ENCODE measurements around the gene ANKRD28.

DNA sequence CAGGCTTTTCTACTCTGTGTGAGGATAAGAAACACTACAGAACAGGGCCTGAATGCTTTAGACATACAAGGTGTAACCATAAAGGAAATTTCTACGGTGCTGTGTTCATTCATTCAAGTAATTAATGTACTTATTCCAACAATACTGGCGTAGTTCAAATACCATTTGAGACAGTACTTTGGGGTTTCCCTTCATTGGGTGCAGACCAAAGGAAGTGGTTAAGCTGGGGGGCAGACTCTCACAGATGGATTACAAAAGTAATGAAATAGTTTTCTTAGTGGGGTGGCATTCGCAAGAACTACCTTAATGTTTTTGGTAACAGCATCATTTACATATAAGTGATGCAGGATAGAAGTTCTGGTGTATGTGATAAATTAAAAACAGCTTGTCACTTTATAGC lies 130.3 kb downstream of the ANKRD28 start:
- TF ChIP-seq ZNF282 (IDR thresholded peaks at IDR 0.05; ENCODE audit: partially characterized antibody) = no peak
- no peak for TF ChIP-seq POLR2A (IDR thresholded peaks at IDR 0.05; ENCODE audit: insufficient read depth in 1 of 2, low read depth in 2 of 2, low read length in 2 of 2)
- no peak for TF ChIP-seq NRL (CRISPR knock-in tag; IDR thresholded peaks at IDR 0.05; ENCODE audit: borderline replicate concordance)
- TF ChIP-seq, protein P1, sequence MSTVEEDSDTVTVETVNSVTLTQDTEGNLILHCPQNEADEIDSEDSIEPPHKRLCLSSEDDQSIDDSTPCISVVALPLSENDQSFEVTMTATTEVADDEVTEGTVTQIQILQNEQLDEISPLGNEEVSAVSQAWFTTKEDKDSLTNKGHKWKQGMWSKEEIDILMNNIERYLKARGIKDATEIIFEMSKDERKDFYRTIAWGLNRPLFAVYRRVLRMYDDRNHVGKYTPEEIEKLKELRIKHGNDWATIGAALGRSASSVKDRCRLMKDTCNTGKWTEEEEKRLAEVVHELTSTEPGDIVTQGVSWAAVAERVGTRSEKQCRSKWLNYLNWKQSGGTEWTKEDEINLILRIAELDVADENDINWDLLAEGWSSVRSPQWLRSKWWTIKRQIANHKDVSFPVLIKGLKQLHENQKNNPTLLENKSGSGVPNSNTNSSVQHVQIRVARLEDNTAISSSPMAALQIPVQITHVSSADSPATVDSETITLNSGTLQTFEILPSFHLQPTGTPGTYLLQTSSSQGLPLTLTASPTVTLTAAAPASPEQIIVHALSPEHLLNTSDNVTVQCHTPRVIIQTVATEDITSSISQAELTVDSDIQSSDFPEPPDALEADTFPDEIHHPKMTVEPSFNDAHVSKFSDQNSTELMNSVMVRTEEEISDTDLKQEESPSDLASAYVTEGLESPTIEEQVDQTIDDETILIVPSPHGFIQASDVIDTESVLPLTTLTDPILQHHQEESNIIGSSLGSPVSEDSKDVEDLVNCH (CRISPR knock-in tag; IDR thresholded peaks at IDR 0.05) = no peak

Measured in HepG2 (cell line).